HepG2 (cell line): ENCODE data around the gene NCOA4. TPM values are rescaled to one million over a fixed set of nuclear protein-coding genes. Genes with fewer than 3 reads are reported as not detected.
"Not testable (repeated sequence)": the region's sequence is repeated elsewhere in the genome, so short reads cannot be mapped to it uniquely, and the experiment has no call there.

ENCODE experiments used
- ATAC-seq: fragments of 200-7000 bp; cut with Tn5 transposase; 3 replicates; pipeline ENCODE4 v1.9.1; 2020; ENCODE audit warnings: mild to moderate bottlenecking, moderate library complexity
- BruUV-seq: library from RNA; stranded (reverse); fragments of 400-500 nt; replicated peaks from 2 replicates; lab custom pipeline; 2021; lab: Mats Ljungman, UMichigan
- CTCF ChIA-PET: fragments of 300-600 bp; formaldehyde crosslinking; extraction: SDS; loops from one replicate; lab custom pipeline; 2021; ENCODE audit warnings: low total read pairs, inconsistent platforms, low intra/inter-chr PET ratio; lab: Yijun Ruan, JAX
- POLR2A ChIA-PET: fragments of 350-600 bp; sonication (Branson Sonifier 250); formaldehyde crosslinking; loops from one replicate; lab custom pipeline; 2020; ENCODE audit warnings: antibody characterized with exemption, inconsistent platforms; lab: Yijun Ruan, JAX
- DNase-seq: peaks from one replicate; pipeline ENCODE4 v3.0.0-alpha.2; 2015; ENCODE audit warnings: low spot score
- FAIRE-seq: peaks from 3 replicates; lab custom pipeline; 2011; peaks lifted over from hg19 to GRCh38; lab: Jason Lieb, UNC
- H2AFZ ChIP-seq: one replicate; pipeline ENCODE4 v1.6.1; 2011; ENCODE audit warnings: low read length, inconsistent platforms
- H3K27ac ChIP-seq: fragments of 300-600 bp; 3 replicates; pipeline ENCODE4 v1.8.0; 2011; ENCODE audit warnings: mixed run types, mild to moderate bottlenecking, mixed read lengths, low read length, inconsistent platforms; ENCODE audit not compliant: insufficient read depth; ENCODE audit errors: extremely low read length
- H3K27me3 ChIP-seq, 2 experiments: fragments of 200-600 bp in 1 of 2; 2 replicates in 1 of 2; 3 replicates in 1 of 2; pipeline versions ENCODE4 v1.6.0 to v1.8.0; 2011; ENCODE audit warnings: low read length in 2 of 2, mild to moderate bottlenecking in 2 of 2, moderate library complexity in 2 of 2, inconsistent platforms in 1 of 2; ENCODE audit not compliant: insufficient read depth in 2 of 2, control insufficient read depth in 1 of 2
- H3K36me3 ChIP-seq, 2 experiments: fragments of 200-600 bp in 1 of 2; replicated peaks in 1 of 2; 2 replicates in 1 of 2; 3 replicates in 1 of 2; pipeline versions ENCODE4 v1.5.1 to v1.8.0; 2011; ENCODE audit warnings: low read length in 2 of 2, inconsistent platforms in 1 of 2; ENCODE audit not compliant: insufficient read depth in 2 of 2, control insufficient read depth in 1 of 2
- H3K4me1 ChIP-seq: 2 replicates; pipeline ENCODE4 v1.5.1; 2012; ENCODE audit warnings: low read length, inconsistent platforms; ENCODE audit not compliant: insufficient read depth
- H3K4me2 ChIP-seq: 2 replicates; pipeline ENCODE4 v1.6.0; 2011; ENCODE audit warnings: low read depth, low read length, inconsistent platforms
- H3K4me3 ChIP-seq, 3 experiments: fragments of 200-600 bp in 1 of 3; sonication (generic), shearing (Covaris generic) in 1 of 3; replicated peaks in 1 of 3; 2 replicates each; pipeline ENCODE4 v1.5.1; 2011 to 2016; ENCODE audit warnings: low read length in 3 of 3, inconsistent platforms in 2 of 3, low read depth in 2 of 3, mild to moderate bottlenecking in 2 of 3, control low read depth in 1 of 3, mixed read lengths in 1 of 3; ENCODE audit not compliant: insufficient read depth in 1 of 3
- H3K79me2 ChIP-seq: one replicate; pipeline ENCODE4 v1.6.1; 2011; ENCODE audit warnings: low read length, inconsistent platforms; ENCODE audit not compliant: insufficient read depth
- H3K9ac ChIP-seq: 2 replicates; pipeline ENCODE4 v1.6.0; 2011; ENCODE audit warnings: mild to moderate bottlenecking, low read depth, low read length, inconsistent platforms; ENCODE audit not compliant: insufficient read depth
- H3K9me3 ChIP-seq: 2 replicates; pipeline ENCODE4 v1.5.1; 2012; ENCODE audit warnings: mild to moderate bottlenecking, low read length
- H4K20me1 ChIP-seq: 2 replicates; pipeline ENCODE4 v1.6.0; 2011; ENCODE audit warnings: inconsistent platforms, mild to moderate bottlenecking, low read length, moderate library complexity; ENCODE audit not compliant: insufficient read depth
- SMC3 ChIP-seq: IDR thresholded peaks from 2 replicates; pipeline ENCODE4 v1.6.1; 2011; ENCODE audit warnings: low read length, improper control_type of control experiment
- ZFY ChIP-seq: sonication (generic); formaldehyde crosslinking; IDR thresholded peaks from 2 replicates; pipeline ENCODE4 v1.4.0; 2020; ENCODE audit warnings: missing genetic modification reagents
- ZMYM3 ChIP-seq: sonication (generic); formaldehyde crosslinking; IDR thresholded peaks from 2 replicates; pipeline ENCODE4 v1.5.1; 2020; ENCODE audit warnings: mild to moderate bottlenecking, missing genetic modification reagents
- ZMYM4 ChIP-seq: sonication (generic); formaldehyde crosslinking; IDR thresholded peaks from 2 replicates; pipeline ENCODE4 v1.8.1; 2023; ENCODE audit warnings: mild to moderate bottlenecking, missing genetic modification reagents
- ZNF687 ChIP-seq: sonication (generic); formaldehyde crosslinking; IDR thresholded peaks from 2 replicates; pipeline ENCODE4 v1.5.1; 2020; ENCODE audit warnings: mild to moderate bottlenecking, missing genetic modification reagents, moderate library complexity
- WGBS: methylation state at CpG from one replicate; pipeline ENCODE4 v1.1.6; 2017; ENCODE audit warnings: low lambda C conversion rate; 5-methylcytosine and 5-hydroxymethylcytosine counted together
- in situ Hi-C: cut with HindIII; loops from 2 replicates; pipeline ENCODE4 v1.10.0; 2017; ENCODE audit warnings: low pct_unique_long_range_greater_than_20kb; ENCODE audit not compliant: extremely low pct_ligation_motif_present
- intact Hi-C: fragments of 100-400 bp; cut with micrococcal nuclease; formaldehyde crosslinking; loops from one replicate; pipeline ENCODE4 v1.10.0; 2022; ENCODE audit not compliant: unreplicated experiment
- polyA plus RNA-seq, 8 experiments: library from polyadenylated mRNA; depleted of rRNA in 3 of 8; stranded (reverse) in 7 of 8; unstranded in 1 of 8; fragments of >200 nt; fragmentation: Illumina TruSeq in 4 of 8; extraction: Trizol in 4 of 8; gene quantifications; 2 replicates each; pipeline versions ENCODE4 v1.2.1 to v1.2.3, GENCODE V29; 2011 to 2016; ENCODE audit warnings: low read depth in 4 of 8, missing spikeins in 1 of 8, mixed read lengths in 1 of 8; ENCODE audit not compliant: insufficient read depth in 1 of 8
- total RNA-seq, 5 experiments: library from RNA; depleted of rRNA; stranded (reverse); fragments of >200 nt; fragmentation: Illumina TruSeq; extraction: Trizol; gene quantifications; 2 replicates each; pipeline ENCODE4 v1.2.3, GENCODE V29; 2016; ENCODE audit warnings: low read depth in 1 of 5

The NCOA4 gene
- total and polyA plus RNA-seq, 2 of the 13 experiments (the other 11 are each of a cell fraction or from before 2014, with no cell fraction given), result 306 to 400 TPM

- TF ChIP-seq ZFY (CRISPR knock-in tag) (peak; percentile 48; the same call in 1 of the 2 replicates), ZMYM3 (CRISPR knock-in tag) (peak; percentile 80; the same call in 1 of the 2 replicates), ZNF687 (CRISPR knock-in tag) (peak; percentile 51), SMC3 (peak; percentile 71), ZMYM4 (CRISPR knock-in tag) (peak; percentile 64; the same call in 1 of the 2 replicates)
These were observed 46.8 kb downstream of the NCOA4 start (continued) for GRCh38 chr10:45983538-45984186.

- POLR2A ChIA-PET, H3K9ac ChIP-seq, H3K27me3 ChIP-seq, H3K27ac ChIP-seq, DNase-seq, H4K20me1 ChIP-seq, H3K9me3 ChIP-seq, BruUV-seq, H3K4me3 ChIP-seq, in situ Hi-C loops, intact Hi-C loops, CTCF ChIA-PET, H3K4me2 ChIP-seq, ATAC-seq, FAIRE-seq, H2AFZ ChIP-seq: not testable (repeated sequence)
- Histone ChIP-seq H3K4me1 (peaks cover 20% of the 10 kb centered on the region), H3K36me3 (peaks cover 0 to 11% of the 10 kb centered on the region in 2 experiments; a peak in 3 of 5 replicates), H3K79me2 (peaks cover 14% of the 10 kb centered on the region)
- 89% methylated on average over 1 of the region's 1 CpG for WGBS
These were observed 49.1 kb downstream of the NCOA4 start for GRCh38 chr10:45981367-45981766.

GRCh38 chr10:45978554-45978953 is 51.9 kb downstream of the NCOA4 start:
- in situ Hi-C loops, FAIRE-seq, H3K27ac ChIP-seq, H2AFZ ChIP-seq, POLR2A ChIA-PET, H3K36me3 ChIP-seq, BruUV-seq, H3K4me3 ChIP-seq, H3K27me3 ChIP-seq, ATAC-seq, H3K9me3 ChIP-seq, CTCF ChIA-PET, H4K20me1 ChIP-seq, DNase-seq, H3K4me1 ChIP-seq, H3K4me2 ChIP-seq, intact Hi-C loops, H3K9ac ChIP-seq: not testable (repeated sequence)
- WGBS, result 100% methylated on average over 1 of the region's 2 CpGs
- peaks cover 23% of the 10 kb centered on the region for H3K79me2 ChIP-seq

- peak overlapping the region; percentile 73 for H3K4me2 ChIP-seq
- 63% methylated on average over 3 of the region's 3 CpGs for WGBS
- H3K9me3 ChIP-seq, in situ Hi-C loops, BruUV-seq, intact Hi-C loops, H3K27me3 ChIP-seq, CTCF ChIA-PET, ATAC-seq, H2AFZ ChIP-seq, POLR2A ChIA-PET, H4K20me1 ChIP-seq, DNase-seq, FAIRE-seq, H3K27ac ChIP-seq, H3K36me3 ChIP-seq: not testable (repeated sequence)
- peak overlapping the region in 2 of 3 experiments; percentile 43 to 62; a peak in 3 of 6 replicates for H3K4me3 ChIP-seq
- peaks cover 58% of the 10 kb centered on the region for H3K79me2 ChIP-seq
- peak overlapping the region; percentile 49; the same call in 1 of the 2 replicates for H3K9ac ChIP-seq
- H3K4me1 ChIP-seq, result peaks cover 19% of the 10 kb centered on the region
These were observed 56.4 kb downstream of the NCOA4 start for GRCh38 chr10:45974041-45974440.
